A204.1 (cell line): ENCODE data around the gene SPO11.

Source experiments
- FAIRE-seq: peaks from 2 replicates; lab custom pipeline; 2012; peaks lifted over from hg19 to GRCh38; lab: Jason Lieb, UNC

SPO11 gene

GRCh38 chr20:57329608-57330221, at the start of gene SPO11:
SPO11 (plus strand) TSS chr20:57329803; CDS start chr20:57329868, 65 bp downstream.
- no peak for FAIRE-seq

- no peak for FAIRE-seq
Observed at GRCh38 chr20:57280221-57280620, 49.4 kb upstream of the SPO11 start.

- no peak for FAIRE-seq
Observed at GRCh38 chr20:57281900-57282299, 47.7 kb upstream of the SPO11 start.

GRCh38 chr20:57282670-57283361, 46.8 kb upstream of the SPO11 start:
- FAIRE-seq = no peak

GRCh38 chr20:57283860-57284259, 45.7 kb upstream of the SPO11 start:
- no peak for FAIRE-seq

- no peak for FAIRE-seq
Observed at GRCh38 chr20:57287007-57287880, 42.4 kb upstream of the SPO11 start.

- no peak for FAIRE-seq
Observed at GRCh38 chr20:57287901-57288300, 41.7 kb upstream of the SPO11 start.

GRCh38 chr20:57288651-57289277, 40.8 kb upstream of the SPO11 start:
- no peak for FAIRE-seq

GRCh38 chr20:57289391-57290177, 40.0 kb upstream of the SPO11 start:
- no peak for FAIRE-seq

GRCh38 chr20:57290178-57290484, 39.5 kb upstream of the SPO11 start:
- FAIRE-seq = no peak

GRCh38 chr20:57291003-57291402, 38.6 kb upstream of the SPO11 start:
- no peak for FAIRE-seq

- no peak for FAIRE-seq
Observed at GRCh38 chr20:57291694-57292093, 37.9 kb upstream of the SPO11 start.

GRCh38 chr20:57292611-57293010, 37.0 kb upstream of the SPO11 start:
- no peak for FAIRE-seq

- no peak for FAIRE-seq
Observed at GRCh38 chr20:57293995-57294394, 35.6 kb upstream of the SPO11 start.

GRCh38 chr20:57294550-57294949, 35.1 kb upstream of the SPO11 start:
- FAIRE-seq = no peak

GRCh38 chr20:57298457-57298856, 31.1 kb upstream of the SPO11 start:
- FAIRE-seq = no peak

GRCh38 chr20:57301026-57301425, 28.6 kb upstream of the SPO11 start:
- FAIRE-seq = no peak

- FAIRE-seq = no peak
Observed at GRCh38 chr20:57306747-57307146, 22.9 kb upstream of the SPO11 start.

- FAIRE-seq = no peak
Observed at GRCh38 chr20:57308451-57309271, 20.9 kb upstream of the SPO11 start.

- FAIRE-seq = no peak
Observed at GRCh38 chr20:57309544-57310115, 20.0 kb upstream of the SPO11 start.
